GM19452 (cell line): ENCODE results near the gene C1orf141.
"Not testable (repeated sequence)": the region's sequence is repeated elsewhere in the genome, so short reads cannot be mapped to it uniquely, and the experiment has no call there.

Experiments used
- ATAC-seq: cut with Tn5 transposase; IDR thresholded peaks from one replicate; pipeline ENCODE4 v1.9.1; 2021; ENCODE audit not compliant: unreplicated experiment

Gene C1orf141

DNA sequence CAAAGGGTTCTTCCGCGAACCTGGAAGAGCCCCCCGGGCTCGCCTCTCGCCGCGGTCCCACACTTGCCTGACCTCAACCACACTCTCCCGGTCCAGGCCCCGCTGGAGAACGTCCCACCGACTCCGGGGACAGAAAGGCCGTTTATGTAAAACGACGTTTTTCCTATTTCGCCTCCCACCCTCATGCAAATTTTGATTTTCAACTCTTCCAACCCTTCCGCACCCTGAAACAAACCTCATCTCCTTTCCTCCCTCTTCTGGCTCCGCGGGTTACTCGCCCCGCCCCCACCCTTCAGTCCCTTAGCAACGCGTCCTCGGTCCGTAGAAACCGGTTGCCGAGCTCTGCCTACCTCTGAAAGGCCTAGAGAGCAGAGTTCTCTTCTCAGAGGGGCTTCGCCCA, at the start of gene C1orf141:
Gene C1orf141 (minus strand): TSS at position 276 of the 400 bp plus-strand sequence. CDS start 7,730 bp downstream, outside the sequence.
- no peak for ATAC-seq

DNA sequence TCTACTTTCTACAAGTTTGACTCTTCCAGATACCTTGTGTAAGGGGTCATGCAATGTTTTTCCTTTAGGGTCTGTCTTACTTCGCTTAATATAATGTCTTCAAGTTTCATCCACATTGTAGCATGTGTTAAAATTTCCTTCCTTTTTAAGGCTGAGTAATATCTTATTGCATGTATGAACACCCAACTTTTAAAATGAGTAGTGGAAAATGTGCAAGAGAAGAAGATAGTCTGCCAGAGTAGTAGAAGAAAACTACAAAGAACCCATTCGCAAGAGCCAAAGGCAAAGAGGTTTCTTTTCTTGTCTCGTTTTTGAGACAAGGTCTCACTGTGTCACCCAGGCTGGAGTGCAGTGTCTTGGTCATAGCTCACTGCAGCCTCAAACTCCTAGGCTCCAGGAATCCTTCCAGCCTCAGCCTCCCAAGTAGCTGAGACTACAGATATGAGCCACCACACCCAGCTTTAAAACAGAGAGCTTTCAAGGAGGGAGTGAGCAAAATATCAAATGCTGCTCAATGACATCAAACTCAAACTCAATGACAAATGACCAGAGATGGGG, 40.8 kb upstream of the C1orf141 start:
- no peak for ATAC-seq

DNA sequence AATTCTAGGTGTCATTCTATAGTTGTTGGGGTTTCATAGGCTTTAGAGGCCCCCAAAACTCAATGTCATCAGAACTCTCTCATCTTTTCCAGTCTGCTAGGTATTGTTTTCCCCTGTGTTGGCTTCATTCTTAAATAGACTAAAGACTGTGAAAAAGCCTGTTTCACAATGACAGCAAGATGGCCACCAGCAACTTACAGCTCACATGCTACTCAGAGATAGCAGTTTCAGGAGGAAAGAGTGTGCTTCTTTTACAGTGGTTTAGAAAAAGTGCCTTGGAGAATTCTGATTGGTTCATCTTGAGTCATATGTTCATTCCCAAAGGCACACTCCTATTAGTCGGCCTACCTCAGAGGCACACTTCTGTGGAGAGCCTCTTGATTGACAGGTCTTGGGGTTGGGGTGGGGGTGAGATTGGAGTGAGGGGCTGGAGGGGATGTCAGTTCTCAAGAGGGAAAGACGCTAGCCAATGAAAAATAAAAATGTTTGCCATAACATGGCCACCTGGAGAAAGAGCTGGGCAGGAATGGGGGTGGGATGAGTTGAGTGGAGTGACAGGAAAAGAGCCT, 40.0 kb upstream of the C1orf141 start:
- ATAC-seq = peak; percentile 45

DNA sequence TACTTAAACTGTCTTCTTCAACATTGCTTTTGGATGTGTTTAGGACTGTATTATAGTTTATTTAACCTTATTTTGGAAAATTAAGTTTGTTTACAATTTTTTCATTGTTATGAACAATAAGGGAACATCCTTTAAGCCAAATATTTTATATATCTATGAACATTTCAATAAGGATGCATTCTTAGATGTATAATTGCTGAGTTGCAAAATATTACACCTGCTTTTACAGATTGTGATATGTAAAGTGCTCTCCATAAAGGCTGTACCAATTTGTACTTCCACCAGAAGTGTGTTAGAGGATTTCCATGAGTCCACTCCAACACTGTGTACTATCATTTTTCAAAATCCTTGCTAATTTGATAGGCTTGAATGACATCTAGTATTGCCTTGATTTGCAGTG, 39.2 kb upstream of the C1orf141 start:
- ATAC-seq = no peak

DNA sequence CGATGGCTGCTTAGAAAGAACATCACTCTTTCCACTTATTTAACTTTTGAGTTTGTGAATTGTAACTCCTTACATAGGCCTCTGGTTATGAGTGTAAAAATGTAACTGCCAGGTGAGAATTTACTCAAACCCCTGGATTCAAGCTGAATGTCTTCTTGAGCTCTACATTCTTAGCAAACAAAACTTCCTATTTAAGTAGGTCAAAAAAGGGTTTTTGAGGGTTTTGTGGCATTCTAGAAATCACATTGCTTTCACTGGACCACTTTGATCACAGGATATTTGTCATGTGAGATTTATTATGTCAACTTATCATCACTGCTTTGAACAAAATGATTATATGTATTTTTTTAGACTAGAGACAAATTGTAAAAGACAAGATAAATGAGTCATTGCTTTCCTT, 37.2 kb upstream of the C1orf141 start:
- ATAC-seq = no peak

GRCh38 chr1:67171574-67171955, 36.8 kb upstream of the C1orf141 start:
- no peak for ATAC-seq

DNA sequence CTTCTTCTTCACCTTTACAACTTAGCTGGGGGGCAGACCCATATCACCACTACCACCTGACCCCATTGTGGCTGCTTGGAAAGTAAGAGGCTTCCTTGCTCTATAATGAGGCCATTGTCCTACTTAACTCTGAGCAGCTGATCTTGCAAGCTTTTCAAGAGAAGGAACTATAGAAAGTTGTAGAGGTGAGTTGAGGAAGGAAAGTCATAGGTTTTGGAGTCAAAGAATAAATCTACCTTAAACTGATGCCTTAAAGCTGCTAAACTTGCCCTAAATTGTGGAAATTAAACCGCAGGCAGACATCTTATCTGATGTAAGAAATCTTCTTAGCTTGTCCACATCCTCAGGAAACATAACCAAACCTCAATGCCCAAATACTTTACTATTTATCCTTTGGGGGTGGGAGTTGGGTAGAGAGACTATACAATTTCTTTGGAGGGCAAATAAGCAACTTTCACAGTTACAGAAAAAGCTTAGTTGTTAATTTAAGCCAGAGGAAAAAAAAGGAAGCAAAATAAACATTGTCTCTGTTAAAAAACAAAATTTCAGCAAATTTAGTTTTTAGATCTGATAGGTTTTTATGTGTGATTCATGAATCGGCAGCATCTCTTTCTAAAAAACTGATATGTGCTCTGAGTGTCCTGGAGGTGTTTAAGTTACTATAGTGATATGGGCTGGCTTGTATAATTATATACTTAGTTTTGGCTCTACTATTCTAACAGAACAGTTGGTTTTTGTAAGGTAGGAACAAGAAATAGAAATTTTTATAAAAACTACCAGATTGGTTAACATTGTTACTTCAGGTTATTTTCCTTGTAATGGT, 36.2 kb upstream of the C1orf141 start:
- no peak for ATAC-seq

DNA sequence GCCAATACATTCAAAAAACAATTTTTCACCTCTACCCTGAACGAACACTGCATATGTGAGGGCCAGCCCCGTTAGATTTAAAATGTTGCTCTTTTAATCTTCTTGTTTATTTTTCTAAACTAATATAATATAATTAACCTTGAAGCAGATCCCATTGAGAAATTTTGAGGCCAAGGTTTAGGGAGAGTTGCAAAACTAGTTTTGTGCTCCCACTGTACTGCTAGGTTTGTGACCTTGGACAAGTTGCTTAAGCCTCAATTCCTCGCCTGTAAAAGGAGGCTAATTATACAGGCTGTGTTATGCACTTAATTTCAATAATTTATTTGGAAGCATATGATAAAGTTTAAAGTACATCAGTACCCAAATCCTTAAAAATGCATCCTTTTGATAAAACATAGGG, 35.2 kb upstream of the C1orf141 start:
- no peak for ATAC-seq

DNA sequence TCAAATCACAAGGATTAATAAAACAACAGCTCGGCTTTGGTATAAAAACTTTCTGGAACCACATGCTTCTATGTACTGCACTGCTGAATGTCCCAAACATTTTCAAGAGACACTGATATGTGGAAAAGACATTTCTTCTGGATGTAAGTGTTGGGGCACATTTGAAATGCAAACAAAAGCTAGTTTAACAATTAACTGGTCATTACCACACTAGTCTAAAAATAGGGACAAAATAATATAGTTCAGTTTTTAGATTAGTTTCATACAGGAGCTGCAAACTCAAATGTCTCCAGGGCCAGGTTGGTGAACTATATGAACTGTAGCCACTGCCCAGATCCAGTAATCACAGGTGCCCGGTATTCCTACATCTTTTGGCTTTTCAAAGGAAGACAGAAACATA, 34.7 kb upstream of the C1orf141 start:
- peak; percentile 43 for ATAC-seq

GRCh38 chr1:67166196-67166595, 31.4 kb upstream of the C1orf141 start, which contains the start of gene IL23R:
Gene IL23R, plus strand, starts transcription at chr1:67166454. Its CDS starts 1,667 bp downstream, at chr1:67168121.
- peak; percentile 81 for ATAC-seq

DNA sequence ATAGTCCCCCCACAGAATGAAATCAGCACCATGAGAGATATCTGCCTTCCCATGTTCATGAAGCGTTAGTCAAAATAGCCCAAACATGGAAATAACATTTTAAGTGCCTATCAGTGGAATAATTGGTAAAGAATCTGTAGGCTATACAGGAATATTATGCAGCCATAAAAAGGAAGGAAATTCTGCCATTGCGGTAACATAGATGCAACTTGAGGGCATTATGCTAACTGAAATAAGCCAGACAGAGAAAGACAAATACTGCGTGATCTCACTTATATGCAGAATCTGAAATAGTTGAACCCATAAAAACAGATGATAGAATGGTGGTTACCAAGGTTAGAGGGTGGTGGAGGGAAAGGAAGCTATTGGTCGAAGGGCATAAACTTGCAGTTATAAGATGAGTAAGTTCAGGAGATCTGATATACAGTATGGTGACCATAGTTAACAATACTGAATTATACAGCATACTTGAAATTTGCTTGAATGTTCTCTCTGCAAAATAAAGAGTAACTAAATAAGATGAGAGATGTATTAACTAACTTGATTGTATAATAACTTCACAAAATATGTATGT, 30.8 kb upstream of the C1orf141 start:
- no peak for ATAC-seq

DNA sequence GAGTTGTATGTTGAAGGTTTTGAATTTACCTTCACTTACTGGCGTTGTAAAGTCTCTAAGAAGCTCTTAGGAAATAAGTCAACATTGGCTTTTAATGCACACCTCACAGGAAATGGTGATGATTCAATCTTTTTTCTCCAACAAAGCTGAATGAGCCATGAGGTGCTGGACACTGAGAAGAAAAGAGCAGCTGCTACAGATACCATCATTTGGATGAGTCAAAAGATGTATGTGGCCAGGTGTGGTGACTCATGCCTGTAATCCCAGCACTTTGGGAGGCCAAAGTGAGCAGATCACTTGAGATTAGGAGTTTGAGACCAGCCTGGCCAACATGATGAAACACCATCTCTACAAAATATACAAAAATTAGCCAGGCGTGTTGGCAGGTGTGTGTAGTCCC, 28.2 kb upstream of the C1orf141 start:
- ATAC-seq = peak; percentile 54

DNA sequence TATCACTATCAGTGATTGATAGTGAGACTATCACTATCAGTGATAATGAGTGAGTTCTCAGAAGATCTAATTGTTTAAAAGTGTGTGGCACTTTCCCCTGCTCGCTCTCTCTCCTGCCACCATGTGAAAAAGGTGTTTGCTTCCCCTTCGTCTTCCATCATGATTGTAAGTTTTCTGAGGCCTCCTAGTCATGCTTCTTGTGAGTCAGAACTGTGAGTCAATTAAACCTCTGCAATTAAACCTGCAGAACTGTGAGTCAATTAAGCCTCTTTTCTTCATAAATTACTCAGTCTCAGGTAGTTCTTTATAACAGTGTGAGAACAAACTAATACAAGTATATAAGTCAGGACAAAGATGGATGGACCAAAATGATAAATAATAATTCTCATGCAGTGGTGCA, 24.5 kb upstream of the C1orf141 start:
- ATAC-seq = no peak

GRCh38 chr1:67158401-67158800, 23.6 kb upstream of the C1orf141 start:
- ATAC-seq = no peak

GRCh38 chr1:67150931-67151330, 16.2 kb upstream of the C1orf141 start:
- no peak for ATAC-seq

GRCh38 chr1:67149179-67149770, 14.5 kb upstream of the C1orf141 start:
- ATAC-seq = peak; percentile 88

- ATAC-seq = peak; percentile 27
Measured at GRCh38 chr1:67148516-67149178, 13.9 kb upstream of the C1orf141 start.

DNA sequence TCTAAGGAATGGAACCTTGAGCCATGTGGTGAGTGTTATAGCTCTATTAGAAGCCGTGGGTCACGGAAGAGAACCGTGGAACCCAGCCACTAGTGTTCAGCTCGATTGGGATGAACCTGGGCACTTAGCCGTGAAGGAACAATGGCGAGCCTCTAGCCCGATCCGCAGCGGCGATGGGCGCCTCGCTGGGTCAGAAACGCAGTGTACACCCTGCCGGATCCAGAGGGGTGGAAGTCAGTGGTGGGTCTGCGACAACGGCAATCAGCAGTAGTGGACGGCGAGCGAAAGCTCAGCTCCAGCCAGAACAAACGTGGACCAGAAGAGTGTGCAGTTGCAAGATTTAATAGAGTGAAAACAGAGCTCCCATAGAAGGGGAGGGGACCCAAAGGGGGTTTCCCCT, 13.2 kb upstream of the C1orf141 start:
- not testable (repeated sequence) for ATAC-seq

- no peak for ATAC-seq
Measured at GRCh38 chr1:67146539-67146938, 11.8 kb upstream of the C1orf141 start.

- ATAC-seq = no peak
Measured at GRCh38 chr1:67146101-67146500, 11.3 kb upstream of the C1orf141 start.

- no peak for ATAC-seq
Measured at GRCh38 chr1:67144696-67145095, 9.9 kb upstream of the C1orf141 start.
